Dermis microvascular lymphatic vessel endothelial cell (primary cell): ENCODE measurements around the gene RNF212. TPM values are rescaled to one million over a fixed set of nuclear protein-coding genes. Genes with fewer than 3 reads are reported as not detected.

Experiments used
- DNase-seq, 2 donors: peaks; one replicate each; pipeline versions ENCODE4 v3.0.0 to v3.0.0-alpha.2; 2010; ENCODE audit warnings: low read depth in 2 of 2
- total RNA-seq: library from RNA; depleted of rRNA; stranded (reverse); fragments of >200 nt; gene quantifications from 2 replicates; pipeline ENCODE4 v1.2.1, GENCODE V29; 2014

Gene RNF212
- total RNA-seq, 1 donor from 2014 or later, result 0.39 TPM

- peak in 1 of 2 donors; percentile 37 for DNase-seq
Measured at GRCh38 chr4:1048773-1049590, 64.4 kb downstream of the RNF212 start.

GRCh38 chr4:1047976-1048772 lies 65.2 kb downstream of the RNF212 start:
- DNase-seq, result no peak

DNA sequence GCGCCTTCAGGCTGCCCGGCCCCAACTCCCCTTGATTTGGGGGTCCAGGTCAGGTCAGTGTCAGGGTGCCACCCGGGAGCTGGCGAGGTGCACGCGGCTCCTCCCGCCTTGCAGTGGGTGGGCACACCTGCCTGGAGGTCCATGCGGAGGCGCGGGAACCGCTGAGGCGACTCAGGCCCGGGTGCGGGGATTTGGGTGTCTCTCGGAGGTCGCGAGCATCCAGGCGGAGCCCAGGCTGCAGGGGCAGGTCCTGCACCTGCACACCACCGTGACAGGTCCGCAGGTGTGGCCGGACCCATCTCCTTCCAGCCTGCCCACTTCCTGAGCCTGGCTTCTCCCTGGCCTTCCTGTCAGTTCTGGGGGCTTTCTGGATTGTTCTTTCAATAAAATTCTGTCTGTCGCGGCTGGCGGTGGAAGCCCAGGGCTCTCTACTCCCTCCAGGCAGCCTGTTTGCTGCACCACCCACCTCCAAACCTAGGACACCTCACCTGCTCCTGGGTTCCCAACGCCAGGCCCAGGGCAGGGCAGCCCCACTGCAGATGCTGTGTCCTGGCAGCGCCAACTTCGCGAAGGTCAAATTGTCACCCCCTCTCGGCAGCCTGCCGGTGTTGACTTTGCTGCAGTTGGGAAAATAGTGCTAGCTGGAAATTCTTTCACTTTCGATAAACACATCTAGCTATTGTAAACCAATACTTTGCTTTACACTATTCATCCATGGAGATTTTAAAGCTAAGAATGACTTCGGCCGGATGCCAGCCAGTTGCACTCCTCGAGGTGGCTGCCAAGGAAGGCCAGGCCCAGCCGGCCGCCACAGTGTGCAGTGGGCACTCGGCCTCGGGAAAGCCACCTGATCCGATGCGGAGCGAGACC lies 66.0 kb downstream of the RNF212 start:
- DNase-seq, result peak; percentile 33 to 54

DNA sequence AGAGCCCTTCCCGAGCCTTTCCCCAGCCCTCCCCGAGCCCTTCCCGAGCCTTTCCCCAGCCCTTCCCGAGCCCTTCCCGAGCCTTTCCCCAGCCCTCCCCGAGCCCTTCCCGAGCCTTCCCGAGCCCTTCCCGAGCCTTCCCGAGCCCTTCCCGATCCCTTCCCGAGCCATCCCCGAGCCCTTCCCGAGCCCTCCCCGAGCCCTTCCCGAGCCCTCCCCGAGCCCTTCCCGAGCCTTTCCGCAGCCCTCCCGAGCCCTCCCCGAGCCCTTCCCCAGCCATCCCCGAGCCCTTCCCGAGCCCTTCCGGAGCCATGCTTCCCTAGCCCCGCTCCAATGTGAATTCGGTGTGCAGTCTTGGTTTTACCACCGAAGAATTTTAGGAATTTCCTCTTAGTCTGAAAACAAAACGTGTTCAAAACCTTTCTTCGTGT lies 66.8 kb downstream of the RNF212 start:
- DNase-seq, result peak; percentile 54 to 59

- DNase-seq, result no peak
Measured at GRCh38 chr4:1045595-1046201, 67.7 kb downstream of the RNF212 start.

DNA sequence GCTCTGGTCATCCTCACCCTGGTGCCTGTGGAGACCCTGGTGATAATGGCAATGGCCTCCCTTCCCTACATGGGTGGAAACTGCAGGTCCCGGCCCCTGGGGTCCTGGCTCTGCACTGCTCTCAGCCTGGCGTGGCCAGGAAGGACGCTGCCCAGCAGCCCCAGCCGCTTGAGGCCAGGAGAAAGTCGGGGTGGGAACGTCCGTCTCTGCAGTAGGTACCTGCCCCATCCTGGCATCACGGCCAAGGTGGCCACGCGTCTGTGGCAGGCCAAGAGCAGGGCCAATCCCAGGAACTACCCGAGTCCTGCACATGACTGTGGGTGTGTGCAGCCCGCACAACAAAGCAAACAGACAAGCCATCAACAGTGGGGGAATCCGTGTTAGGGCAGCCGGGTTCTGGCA lies 68.2 kb downstream of the RNF212 start:
- DNase-seq, result no peak

- DNase-seq, result no peak
Measured at GRCh38 chr4:1044469-1045192, 68.7 kb downstream of the RNF212 start.

GRCh38 chr4:1043651-1044468 lies 69.5 kb downstream of the RNF212 start:
- DNase-seq, result peak; percentile 94 to 99

GRCh38 chr4:1043162-1043561 lies 70.2 kb downstream of the RNF212 start:
- no peak for DNase-seq

GRCh38 chr4:1042352-1043055 lies 70.9 kb downstream of the RNF212 start:
- no peak for DNase-seq

DNA sequence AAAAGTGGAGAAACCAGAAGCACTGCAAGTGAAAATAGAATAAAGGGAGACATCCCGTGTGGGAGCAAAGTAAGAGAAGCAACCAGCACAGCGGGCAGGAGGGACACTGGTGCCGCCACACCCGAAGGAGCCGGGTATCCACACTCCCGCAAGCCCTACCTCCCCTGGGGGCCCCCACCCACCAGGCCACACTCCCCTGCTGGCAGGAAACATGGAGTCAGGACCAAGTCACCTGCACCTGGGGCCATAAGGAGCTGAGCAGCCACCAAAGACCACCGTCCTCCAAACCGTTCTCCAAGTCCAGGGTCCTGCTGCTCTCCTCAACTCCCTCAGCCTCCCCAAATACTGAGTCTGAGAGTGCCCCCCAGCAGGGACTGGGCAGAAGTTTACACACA lies 71.4 kb downstream of the RNF212 start:
- no peak for DNase-seq

GRCh38 chr4:1041147-1041935 lies 72.0 kb downstream of the RNF212 start:
- peak in 1 of 2 donors; percentile 32 for DNase-seq

- DNase-seq, result no peak
Measured at GRCh38 chr4:1040344-1041146, 72.8 kb downstream of the RNF212 start.

DNA sequence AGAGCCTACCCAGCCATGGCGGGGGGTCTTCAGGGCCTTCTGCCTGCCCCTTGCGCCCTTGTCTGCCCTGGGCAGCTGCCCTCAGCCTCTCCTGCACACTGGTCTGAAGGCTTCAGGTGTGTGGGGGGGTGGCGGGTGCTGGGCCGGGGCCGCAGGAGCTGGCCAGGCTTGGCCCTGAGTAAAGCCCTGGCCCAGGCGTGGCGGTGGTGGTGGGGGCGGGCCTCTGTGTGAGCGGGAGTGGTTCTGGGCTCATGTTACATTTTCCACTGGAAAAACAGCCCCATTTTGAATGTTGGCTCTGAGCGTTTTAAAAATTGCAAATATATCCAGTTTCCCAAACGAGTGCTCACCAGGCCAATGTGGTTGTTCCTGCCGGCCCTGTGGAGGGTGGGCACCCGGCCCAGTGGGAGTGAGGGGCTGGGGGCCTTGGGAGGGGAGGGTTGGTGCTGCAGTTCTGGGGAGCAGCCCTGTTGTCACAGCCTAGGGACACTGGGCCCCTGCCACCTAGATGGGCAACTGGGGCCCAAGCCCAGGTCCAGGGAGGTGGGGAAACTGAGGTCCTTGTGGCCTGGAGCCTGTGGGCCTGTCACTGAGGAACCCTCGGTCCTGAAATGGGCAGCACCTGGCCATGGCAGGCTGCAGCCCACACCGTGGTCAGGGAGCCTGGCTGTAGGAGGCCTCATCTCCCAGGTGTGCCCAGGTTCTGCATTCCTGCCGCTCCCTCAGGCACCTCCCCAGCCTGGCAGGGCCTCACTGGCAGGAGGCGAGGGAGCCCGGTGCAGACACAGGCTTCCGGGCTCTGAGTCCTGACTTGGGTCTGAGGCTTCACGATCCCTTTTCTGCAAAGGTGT lies 73.6 kb downstream of the RNF212 start:
- DNase-seq, result peak; percentile 29 to 32

GRCh38 chr4:1038948-1039492 lies 74.3 kb downstream of the RNF212 start:
- DNase-seq, result no peak
